Uterus (tissue), 2 donors: Measurements from ENCODE around the gene CHADL.

ENCODE experiments used
- POLR2A ChIP-seq, 2 donors: fragments of 450-650 bp; IDR thresholded peaks; one replicate each; pipeline ENCODE4 v1.6.1; 2016; ENCODE audit warnings: antibody characterized with exemption in 2 of 2, mild to moderate bottlenecking in 1 of 2, moderate library complexity in 1 of 2
- TF ChIP-seq, protein P1 (sequence below), 4 experiments: fragments of 200-600 bp in 2 of 4; fragments of 450-650 bp in 2 of 4; sonication (generic) in 2 of 4; IDR thresholded peaks; one replicate each; pipeline ENCODE4 v1.5.1; 2016 to 2019; ENCODE audit warnings: antibody characterized with exemption in 4 of 4, mild to moderate bottlenecking in 2 of 4, moderate library complexity in 1 of 4

- no peak for TF ChIP-seq POLR2A (IDR thresholded peaks at IDR 0.05)
- TF ChIP-seq, protein P1, sequence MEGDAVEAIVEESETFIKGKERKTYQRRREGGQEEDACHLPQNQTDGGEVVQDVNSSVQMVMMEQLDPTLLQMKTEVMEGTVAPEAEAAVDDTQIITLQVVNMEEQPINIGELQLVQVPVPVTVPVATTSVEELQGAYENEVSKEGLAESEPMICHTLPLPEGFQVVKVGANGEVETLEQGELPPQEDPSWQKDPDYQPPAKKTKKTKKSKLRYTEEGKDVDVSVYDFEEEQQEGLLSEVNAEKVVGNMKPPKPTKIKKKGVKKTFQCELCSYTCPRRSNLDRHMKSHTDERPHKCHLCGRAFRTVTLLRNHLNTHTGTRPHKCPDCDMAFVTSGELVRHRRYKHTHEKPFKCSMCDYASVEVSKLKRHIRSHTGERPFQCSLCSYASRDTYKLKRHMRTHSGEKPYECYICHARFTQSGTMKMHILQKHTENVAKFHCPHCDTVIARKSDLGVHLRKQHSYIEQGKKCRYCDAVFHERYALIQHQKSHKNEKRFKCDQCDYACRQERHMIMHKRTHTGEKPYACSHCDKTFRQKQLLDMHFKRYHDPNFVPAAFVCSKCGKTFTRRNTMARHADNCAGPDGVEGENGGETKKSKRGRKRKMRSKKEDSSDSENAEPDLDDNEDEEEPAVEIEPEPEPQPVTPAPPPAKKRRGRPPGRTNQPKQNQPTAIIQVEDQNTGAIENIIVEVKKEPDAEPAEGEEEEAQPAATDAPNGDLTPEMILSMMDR (IDR thresholded peaks at IDR 0.05) = no peak
Observed at GRCh38 chr22:41262250-41262765, 21.6 kb upstream of the CHADL start.
